ENCODE results near the gene SLC4A9.

SLC4A9 gene, protein sequence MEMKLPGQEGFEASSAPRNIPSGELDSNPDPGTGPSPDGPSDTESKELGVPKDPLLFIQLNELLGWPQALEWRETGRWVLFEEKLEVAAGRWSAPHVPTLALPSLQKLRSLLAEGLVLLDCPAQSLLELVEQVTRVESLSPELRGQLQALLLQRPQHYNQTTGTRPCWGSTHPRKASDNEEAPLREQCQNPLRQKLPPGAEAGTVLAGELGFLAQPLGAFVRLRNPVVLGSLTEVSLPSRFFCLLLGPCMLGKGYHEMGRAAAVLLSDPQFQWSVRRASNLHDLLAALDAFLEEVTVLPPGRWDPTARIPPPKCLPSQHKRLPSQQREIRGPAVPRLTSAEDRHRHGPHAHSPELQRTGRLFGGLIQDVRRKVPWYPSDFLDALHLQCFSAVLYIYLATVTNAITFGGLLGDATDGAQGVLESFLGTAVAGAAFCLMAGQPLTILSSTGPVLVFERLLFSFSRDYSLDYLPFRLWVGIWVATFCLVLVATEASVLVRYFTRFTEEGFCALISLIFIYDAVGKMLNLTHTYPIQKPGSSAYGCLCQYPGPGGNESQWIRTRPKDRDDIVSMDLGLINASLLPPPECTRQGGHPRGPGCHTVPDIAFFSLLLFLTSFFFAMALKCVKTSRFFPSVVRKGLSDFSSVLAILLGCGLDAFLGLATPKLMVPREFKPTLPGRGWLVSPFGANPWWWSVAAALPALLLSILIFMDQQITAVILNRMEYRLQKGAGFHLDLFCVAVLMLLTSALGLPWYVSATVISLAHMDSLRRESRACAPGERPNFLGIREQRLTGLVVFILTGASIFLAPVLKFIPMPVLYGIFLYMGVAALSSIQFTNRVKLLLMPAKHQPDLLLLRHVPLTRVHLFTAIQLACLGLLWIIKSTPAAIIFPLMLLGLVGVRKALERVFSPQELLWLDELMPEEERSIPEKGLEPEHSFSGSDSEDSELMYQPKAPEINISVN

DNA sequence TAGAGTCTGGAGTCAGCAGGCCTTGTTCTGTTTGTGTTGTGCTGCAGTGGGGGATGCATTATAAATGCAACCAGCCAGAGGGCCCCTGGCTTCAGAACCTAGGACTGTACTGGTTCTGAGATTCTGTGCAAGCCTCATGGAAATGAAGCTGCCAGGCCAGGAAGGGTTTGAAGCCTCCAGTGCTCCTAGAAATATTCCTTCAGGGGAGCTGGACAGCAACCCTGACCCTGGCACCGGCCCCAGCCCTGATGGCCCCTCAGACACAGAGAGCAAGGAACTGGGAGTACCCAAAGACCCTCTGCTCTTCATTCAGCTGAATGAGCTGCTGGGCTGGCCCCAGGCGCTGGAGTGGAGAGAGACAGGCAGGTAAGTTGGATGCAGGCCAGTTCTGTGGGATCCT is at the start of gene SLC4A9:
Gene SLC4A9 (plus strand): TSS at position 94 of the 400 bp plus-strand sequence. CDS start 43 bp downstream, at position 137.
- no peak for DNase-seq (ENCODE audit: low read depth in 2 of 2, low spot score in 1 of 2)

DNA sequence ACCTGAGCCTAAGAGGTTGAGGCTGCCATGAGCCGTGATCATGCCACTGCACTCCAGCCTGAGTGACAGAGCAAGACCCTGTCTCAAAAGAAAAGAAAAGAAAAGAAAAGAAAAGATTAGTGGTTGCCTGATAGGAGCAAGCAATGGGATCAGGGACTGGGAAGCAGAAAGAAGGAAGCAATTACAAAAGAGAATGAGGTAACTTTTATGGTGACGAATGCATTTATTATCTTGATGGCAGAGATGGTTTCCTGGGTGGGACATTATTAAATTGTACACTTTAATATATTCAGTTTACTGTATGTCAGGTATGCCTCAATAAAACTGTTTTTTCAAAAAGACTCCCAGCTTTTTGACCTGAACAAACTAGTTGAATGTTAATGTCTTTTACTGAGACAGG is 49.6 kb upstream of the SLC4A9 start:
- DNase-seq (ENCODE audit: low read depth in 2 of 2, low spot score in 1 of 2): no peak

DNA sequence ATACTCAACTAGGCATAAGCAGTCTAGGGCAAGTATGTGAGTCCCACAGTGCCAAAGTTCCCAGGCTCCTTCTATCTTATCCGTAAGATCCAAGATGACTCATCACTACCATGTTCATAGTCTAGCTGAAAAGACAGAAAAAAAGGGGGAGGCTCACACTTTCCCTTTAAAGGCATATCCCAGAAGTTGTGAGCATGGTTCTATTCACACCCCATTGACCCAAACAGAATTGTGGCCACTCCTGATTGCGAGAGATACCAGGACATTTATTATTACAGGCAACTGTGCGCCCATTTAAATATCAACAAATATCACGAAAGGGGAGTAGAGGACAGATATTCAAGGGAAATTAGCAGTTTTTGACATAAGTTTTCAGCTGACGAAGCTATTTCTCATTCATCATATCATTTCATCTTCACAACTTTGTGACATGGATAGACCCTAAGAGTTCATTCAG is 49.0 kb upstream of the SLC4A9 start:
- DNase-seq (ENCODE audit: low read depth in 2 of 2, low spot score in 1 of 2): no peak

DNA sequence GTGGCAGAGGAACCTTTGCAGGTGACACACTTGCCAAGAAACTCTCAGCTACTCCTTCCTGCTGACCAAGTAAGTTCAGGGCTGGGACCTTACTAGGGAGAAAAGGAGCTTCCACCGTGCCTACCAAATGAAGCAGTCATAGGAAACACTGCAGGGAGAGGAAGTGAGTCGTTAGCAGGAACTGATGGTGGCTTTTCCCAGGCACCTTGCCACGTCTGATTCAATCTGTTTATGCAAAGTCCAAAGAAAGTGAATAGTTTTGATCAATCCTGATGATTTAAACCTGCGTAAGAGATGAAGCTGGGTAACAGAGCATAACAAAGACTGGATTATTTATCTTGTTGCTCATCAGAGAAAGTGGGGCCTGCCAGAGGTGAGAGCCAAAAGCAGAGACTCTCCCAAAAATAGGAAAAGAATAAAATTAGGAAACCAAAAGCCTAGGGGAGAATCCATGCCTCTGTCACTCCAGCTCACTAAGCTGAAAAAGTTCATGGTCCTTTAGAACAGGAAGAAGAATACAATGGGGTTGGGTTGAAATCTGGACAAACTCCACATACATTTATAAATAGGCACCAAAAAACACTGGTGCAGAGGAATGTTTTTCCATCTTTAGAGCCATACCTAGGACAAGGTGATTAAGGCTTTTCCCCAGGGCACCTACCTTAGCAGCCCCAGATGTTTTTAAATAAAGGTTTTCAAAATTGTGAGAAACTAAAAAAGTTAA is 47.8 kb upstream of the SLC4A9 start:
- DNase-seq (ENCODE audit: low read depth in 2 of 2, low spot score in 1 of 2): no peak

DNA sequence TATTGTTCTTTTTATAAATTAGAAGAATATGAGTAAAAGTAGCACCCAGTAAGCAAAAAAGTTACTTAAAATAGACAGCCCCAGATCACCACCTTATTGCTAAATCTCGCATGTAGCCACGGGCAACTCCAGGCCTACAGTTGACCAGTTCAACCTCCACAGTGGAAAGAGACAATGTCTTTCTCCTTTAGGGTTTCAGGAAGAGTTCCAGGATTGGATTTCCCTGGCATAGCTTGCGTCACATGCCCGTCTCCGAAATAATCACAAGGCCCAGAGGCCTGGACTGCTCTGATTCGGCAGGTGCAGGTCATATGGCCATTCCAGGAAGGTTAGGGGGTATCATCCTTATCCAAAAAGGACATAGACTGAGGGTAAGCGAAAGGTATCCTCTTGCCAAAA is 47.2 kb upstream of the SLC4A9 start:
- no peak for DNase-seq (ENCODE audit: low read depth in 2 of 2, low spot score in 1 of 2)

DNA sequence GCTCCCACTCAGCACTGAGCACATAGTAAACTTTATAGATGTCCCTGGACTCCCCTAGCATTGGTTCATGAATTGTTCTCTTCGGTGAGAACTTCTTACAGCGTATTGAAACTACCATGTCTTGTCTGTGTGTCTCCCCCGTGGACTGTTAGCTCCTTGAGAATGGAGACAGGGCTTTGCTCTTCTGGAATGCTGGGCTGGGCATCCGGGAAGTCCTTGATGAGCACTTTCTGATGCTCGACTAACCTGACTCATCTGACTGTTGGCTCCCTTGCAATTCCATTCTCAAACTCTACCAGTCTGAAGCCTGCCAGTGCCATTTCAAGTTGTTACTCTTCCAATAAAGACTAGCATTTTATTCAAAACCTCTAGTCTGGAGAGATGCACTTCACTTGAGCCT is 42.1 kb upstream of the SLC4A9 start:
- DNase-seq (ENCODE audit: low read depth in 2 of 2, low spot score in 1 of 2): no peak

DNA sequence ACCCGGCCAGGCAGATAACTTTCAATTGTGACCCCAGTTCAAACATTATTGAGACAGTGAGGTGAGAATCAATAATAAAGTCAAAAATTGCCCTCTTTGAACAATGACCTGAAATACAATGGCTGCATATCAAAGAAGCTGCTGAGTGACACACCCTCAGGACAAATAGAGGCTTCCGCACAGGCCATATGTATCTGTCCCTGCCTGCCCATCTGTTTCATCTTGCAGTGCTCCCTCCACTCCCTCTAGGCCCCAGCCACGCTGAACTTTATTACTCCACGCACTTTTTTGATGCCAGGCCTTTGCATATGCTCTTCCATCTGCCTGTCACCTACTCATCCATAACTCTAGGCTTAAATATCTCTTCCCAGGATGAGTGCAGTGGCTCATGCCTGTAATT is 41.2 kb upstream of the SLC4A9 start:
- DNase-seq (ENCODE audit: low read depth in 2 of 2, low spot score in 1 of 2): no peak

DNA sequence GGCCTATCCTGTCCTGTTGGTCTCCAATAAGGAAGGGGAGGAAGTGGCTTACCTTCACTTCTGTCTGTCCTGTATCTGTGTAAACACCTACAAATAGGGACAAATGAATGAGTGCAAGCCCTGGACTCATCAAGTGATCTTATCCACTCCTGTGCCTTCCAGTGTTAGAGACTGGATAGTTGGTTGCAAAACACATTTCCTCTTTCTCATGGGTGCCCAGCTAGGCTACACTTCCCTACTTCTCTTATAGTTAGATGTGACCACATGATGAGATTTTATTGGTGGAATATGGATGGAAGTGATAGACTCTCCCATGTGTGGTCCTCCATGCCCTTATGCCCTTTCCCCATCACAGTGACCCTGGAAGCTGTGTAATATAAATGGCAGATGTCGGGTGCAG is 40.2 kb upstream of the SLC4A9 start:
- DNase-seq (ENCODE audit: low read depth in 2 of 2, low spot score in 1 of 2): no peak

DNA sequence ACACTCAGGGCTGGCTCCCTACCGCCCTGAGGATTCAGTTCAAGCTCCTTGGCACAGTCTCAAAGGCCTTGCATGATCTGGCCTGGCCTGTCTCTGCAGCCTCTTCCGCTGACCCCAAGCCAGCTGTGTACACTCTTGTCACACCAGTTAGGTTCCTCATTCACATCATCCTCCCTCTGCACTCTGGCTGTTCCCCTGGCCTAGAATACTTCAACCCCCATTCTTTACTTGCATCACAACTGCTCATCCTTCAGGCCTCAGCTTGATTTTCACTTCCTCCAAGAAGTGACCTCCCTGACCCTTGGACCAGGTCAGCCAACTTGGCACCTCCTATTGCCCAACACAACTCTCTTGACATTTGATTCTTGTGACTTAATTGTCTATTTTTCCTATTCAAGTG is 38.2 kb upstream of the SLC4A9 start:
- DNase-seq (ENCODE audit: low read depth in 2 of 2, low spot score in 1 of 2): no peak

DNA sequence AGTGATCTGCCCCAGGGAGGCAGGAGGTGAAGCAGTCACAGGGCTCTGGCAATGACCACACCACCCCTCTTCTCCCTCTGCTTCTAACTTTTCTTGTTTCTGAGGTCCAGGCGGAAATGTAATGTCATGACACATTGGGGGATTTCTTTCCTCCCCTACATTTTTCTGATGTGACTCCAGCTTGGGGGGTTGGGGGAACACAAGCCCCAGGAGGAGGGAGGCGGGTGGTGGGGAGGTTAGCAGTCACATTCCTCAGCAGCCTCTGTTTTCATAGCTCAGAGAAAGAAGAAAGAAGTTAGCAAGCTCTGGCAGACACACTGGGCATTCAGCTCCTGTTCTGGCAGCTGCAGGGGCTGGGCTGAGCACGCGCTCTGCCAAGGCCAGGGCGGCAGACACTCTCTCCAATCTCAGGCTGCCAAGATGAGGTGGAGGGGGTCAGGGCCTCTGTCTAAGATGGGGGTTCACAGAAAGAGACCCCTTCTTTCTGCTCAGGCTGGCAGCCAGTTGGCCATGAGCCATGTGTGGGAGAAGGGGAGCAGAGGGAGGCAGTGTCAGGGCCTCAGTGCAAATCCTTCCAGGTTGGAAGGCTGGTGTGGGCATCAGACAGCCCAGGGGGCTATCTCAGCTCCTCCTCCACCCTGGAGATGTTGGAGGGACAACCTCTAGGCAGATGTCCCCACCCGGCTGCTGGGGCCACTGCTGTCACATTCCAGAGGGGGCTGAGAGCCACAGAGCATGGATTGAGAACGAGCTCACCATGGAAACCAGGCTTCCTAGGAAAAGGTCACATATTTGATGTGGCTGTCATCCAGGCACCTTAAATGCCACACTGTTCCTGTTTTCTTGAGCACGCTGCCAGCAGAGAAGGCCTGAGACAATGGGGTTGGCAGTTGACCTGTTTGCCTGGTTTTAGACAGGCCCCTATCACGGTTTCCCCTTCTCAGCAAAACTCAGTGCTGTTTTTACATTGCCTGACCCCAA is 37.0 kb upstream of the SLC4A9 start:
- no peak for DNase-seq (ENCODE audit: low read depth in 2 of 2, low spot score in 1 of 2)

DNA sequence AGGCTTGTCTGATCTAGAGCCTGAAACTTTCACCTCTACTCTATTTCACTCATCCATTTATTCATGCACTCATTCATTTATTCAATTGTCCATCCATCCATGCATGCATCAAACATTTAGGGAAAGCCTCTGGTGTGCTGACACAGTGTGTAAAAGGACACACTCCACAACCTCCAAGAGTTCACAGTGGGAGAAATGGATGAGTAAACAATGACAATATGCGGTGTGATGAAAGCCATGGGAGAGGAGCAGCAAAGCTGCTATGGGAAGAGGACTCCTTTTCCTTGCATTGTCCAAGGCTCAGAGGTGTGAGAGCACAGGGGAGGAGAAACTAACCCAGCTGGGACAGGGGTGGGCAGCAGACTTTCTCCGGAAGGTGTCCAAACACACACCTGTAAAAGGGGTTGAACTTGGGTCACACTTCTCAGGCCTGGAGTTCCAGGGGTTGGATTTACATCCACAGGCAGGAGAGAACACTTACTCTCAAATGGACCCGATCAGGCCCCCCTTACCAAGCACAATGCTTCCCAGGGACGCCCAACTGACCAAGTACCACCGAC is 35.9 kb upstream of the SLC4A9 start:
- no peak for DNase-seq (ENCODE audit: low read depth in 2 of 2, low spot score in 1 of 2)

DNA sequence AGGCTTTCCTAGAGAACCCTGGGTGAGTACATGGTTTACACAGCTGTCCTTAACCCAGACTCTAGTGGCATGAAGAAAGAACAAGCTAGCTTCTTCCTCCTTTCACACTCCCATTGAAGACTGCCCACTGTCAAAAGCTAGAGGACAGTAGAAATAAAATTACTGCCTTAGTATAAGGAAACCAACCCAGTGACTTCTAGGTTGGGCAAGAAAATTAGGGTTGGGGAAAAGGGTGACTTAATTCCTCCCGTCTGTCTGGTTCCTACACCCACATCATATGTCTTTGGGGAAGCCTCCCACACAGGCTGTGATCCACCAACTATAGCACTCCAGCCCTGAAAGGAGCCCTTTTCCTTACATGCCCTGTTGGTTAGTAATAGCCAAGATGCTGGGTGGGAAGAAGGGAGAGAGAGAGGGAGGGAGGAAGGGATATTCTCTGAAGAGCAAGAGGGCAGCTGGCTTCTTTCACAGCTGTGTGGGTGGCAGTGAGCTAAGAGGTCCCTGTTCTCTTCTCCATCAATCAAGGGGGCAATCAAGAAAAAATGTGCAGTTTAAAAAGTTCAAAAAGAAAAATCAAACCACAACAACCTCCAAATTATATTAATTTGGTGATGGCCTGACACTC is 35.3 kb upstream of the SLC4A9 start:
- DNase-seq (ENCODE audit: low read depth in 2 of 2, low spot score in 1 of 2): no peak

DNA sequence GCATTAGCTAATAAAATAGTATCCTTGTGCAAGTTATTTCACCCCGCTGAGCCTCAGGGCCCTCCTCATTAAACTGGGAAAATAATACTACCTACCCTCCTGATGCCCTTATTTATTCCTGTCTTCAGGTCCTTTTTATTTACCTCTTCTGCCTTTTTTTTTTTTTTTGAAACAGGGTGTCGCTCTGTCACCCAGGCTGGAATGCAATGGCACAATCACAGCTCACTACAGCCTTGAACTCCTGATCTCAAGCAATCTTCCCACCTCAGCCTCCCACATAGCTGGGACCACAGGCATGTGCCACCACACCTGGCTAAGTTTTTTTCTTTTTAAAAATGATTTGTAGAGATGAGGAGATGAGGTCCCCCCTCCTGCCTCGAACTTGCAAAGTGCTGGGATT is 34.5 kb upstream of the SLC4A9 start:
- DNase-seq (ENCODE audit: low read depth in 2 of 2, low spot score in 1 of 2): no peak

DNA sequence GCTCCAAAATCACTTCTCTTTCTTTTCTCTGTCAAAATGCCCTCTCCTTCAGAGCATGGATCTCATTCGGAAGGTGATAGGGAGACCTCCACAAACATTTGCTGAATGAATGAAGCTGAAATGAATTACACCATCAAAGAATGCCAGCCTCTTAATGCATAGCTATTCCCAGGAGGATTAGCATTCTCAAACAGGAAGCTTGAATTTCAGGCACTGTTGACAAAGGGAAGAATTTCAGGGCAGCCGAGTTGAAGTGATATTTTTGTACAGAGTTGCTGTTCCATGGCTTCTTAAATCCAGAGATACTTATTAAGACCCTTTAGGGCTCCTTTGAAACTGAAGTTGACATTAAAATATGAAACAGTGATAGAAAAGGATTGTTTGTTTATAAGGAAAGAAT is 32.4 kb upstream of the SLC4A9 start:
- no peak for DNase-seq (ENCODE audit: low read depth in 2 of 2, low spot score in 1 of 2)

DNA sequence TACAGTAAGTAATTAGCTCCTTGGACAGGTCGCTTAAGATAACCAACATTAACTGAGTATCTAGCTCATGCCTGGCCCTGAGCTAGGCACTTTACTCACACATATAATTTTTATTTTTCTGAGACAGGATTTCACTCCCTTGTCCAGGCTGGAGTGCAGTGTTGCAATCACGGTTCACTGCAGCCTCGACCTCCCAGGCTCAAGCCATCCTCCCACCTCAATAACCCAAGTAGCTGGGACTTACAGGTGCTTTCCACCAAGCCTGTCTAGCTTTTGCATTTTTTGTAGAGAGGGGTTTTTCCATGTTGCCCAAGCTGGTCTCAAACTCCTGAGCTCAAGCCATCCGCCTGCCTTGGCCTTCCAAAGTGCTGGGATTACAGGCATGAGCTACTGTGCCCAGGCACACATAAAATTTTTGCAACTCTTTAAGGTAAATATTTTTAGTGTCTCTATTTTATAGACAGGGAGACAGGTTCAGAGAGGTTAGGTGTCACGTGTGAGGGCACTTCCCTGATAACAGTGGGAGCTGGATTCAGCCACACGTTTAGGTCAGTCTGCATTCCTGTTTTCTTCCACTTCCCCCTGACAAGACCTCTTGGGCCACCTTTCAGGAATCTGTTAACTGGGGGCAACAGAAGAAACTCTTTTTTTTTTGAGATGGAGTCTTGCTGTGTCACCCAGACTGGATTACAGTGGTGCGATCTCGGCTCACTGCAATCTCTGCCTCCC is 31.8 kb upstream of the SLC4A9 start:
- no peak for DNase-seq (ENCODE audit: low read depth in 2 of 2, low spot score in 1 of 2)

DNA sequence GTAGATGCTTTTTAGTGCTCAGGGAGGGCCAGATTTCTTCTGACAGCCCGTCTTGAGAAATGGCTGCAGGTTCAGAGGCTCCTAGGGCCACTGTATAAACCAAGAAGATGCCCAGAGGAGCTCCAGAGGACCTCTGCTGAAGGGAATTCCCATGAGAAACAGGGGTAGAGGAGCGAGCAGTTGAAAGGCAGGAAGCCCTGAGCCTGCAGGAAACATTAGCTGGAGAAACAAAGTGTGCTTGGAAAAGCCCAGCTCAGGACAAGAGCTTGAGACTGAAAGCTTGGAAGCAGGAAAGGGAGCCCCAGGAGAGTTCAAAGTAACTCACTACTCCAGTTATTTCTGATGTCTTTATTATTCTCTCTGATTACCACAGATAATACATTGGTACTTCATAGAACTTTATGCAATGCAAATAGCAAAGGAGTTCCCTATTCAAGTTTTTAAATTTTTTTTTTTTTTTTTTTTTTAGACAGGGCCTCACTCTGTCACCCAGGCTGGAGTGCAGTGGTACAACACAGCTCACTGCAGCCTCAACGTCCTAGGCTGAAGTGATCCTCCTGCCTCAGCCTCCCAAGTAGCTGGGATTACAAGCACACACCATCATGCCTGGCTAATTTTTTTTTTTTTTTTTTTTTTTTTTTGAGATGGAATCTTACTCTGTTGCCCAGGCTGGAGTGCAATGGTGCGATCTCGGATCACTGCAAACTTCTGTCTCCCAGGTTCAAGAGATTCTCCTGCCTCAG is 30.1 kb upstream of the SLC4A9 start:
- DNase-seq (ENCODE audit: low read depth in 2 of 2, low spot score in 1 of 2): no peak

DNA sequence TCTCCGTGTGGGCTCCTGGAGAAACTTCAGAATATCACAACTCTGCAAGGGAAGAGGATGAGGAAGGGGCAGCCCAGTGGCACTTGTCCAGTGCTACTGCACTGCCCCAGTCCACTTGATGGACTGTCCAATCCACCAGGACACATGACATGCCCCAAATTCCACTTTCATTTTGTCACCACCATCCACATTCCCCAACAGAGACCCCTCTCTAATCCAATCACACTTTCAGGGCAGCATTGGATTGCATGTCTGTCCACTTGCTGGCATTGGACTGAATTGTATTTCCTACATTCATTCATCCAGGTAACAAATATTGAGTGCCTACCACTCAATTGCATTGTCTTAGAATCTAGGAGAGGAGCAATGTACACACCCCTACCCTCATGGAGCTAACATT is 28.4 kb upstream of the SLC4A9 start:
- DNase-seq (ENCODE audit: low read depth in 2 of 2, low spot score in 1 of 2): no peak

DNA sequence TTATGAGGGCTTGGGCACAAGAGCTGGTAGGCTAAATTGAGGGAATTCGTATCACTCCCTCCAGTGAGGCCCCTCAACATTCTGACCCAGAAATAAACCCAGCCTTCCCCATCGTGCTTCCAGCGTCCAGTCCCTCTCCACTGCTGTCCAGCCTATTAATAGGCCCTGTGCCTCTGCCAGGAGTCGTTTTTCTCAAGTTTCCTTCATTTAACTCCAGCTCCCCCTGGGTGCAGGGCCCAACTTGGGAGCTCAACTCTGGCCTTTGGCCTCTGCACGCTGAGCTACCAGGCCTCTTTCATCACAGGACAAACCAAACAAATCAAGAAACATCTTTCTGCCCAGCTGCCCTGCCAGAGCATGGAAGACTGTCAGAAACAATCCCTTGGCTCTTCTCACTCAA is 23.6 kb upstream of the SLC4A9 start:
- DNase-seq (ENCODE audit: low read depth in 2 of 2, low spot score in 1 of 2): no peak

Measured in stimulated activated CD8-positive, alpha-beta memory T cell treated with anti-CD3 and anti-CD28 coated beads, Interleukin-4, amount 100 ng/mL, for 4 hours (primary cell).